GM06990 (cell line): ENCODE results near the gene SYDE2.

Experiments used
- DNase-seq: peaks from one replicate; pipeline ENCODE4 v3.0.0-alpha.2; 2011; ENCODE audit not compliant: insufficient read length; ENCODE audit errors: extremely low read depth
- H3K27me3 ChIP-seq: replicated peaks from 2 replicates; pipeline ENCODE4 v1.6.0; 2011; ENCODE audit warnings: low read length; ENCODE audit not compliant: control insufficient read depth, insufficient read depth
- H3K36me3 ChIP-seq: 2 replicates; pipeline ENCODE4 v1.5.1; 2011; ENCODE audit warnings: low read length; ENCODE audit not compliant: control insufficient read depth, insufficient read depth
- H3K4me3 ChIP-seq: replicated peaks from 2 replicates; pipeline ENCODE4 v1.5.1; 2011; ENCODE audit warnings: low read depth, mild to moderate bottlenecking, control low read depth, low read length
- TF ChIP-seq, protein P1 (sequence below): IDR thresholded peaks from 2 replicates; pipeline ENCODE4 v1.5.1; 2011; ENCODE audit warnings: low read length, control low read depth, mild to moderate bottlenecking, inconsistent platforms; ENCODE audit not compliant: insufficient read depth, poor library complexity, severe bottlenecking

The SYDE2 gene

GRCh38 chr1:85171721-85172120 lies 29.1 kb downstream of the SYDE2 start:
- H3K27me3 ChIP-seq, result no peaks in the 10 kb centered on the region
- no peak overlapping the region for H3K4me3 ChIP-seq
- no peaks in the 10 kb centered on the region for H3K36me3 ChIP-seq
- DNase-seq, result no peak
- TF ChIP-seq, protein P1, sequence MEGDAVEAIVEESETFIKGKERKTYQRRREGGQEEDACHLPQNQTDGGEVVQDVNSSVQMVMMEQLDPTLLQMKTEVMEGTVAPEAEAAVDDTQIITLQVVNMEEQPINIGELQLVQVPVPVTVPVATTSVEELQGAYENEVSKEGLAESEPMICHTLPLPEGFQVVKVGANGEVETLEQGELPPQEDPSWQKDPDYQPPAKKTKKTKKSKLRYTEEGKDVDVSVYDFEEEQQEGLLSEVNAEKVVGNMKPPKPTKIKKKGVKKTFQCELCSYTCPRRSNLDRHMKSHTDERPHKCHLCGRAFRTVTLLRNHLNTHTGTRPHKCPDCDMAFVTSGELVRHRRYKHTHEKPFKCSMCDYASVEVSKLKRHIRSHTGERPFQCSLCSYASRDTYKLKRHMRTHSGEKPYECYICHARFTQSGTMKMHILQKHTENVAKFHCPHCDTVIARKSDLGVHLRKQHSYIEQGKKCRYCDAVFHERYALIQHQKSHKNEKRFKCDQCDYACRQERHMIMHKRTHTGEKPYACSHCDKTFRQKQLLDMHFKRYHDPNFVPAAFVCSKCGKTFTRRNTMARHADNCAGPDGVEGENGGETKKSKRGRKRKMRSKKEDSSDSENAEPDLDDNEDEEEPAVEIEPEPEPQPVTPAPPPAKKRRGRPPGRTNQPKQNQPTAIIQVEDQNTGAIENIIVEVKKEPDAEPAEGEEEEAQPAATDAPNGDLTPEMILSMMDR, result no peak

GRCh38 chr1:85168884-85169283 lies 31.9 kb downstream of the SYDE2 start:
- Histone ChIP-seq H3K27me3 (no peaks in the 10 kb centered on the region), H3K36me3 (no peaks in the 10 kb centered on the region), H3K4me3 (no peak overlapping the region)
- TF ChIP-seq, protein P1, result no peak
- no peak for DNase-seq

GRCh38 chr1:85166351-85166750 lies 34.5 kb downstream of the SYDE2 start:
- TF ChIP-seq, protein P1, result no peak
- Histone ChIP-seq H3K4me3 (no peak overlapping the region), H3K36me3 (no peaks in the 10 kb centered on the region), H3K27me3 (no peaks in the 10 kb centered on the region)
- no peak for DNase-seq

DNA sequence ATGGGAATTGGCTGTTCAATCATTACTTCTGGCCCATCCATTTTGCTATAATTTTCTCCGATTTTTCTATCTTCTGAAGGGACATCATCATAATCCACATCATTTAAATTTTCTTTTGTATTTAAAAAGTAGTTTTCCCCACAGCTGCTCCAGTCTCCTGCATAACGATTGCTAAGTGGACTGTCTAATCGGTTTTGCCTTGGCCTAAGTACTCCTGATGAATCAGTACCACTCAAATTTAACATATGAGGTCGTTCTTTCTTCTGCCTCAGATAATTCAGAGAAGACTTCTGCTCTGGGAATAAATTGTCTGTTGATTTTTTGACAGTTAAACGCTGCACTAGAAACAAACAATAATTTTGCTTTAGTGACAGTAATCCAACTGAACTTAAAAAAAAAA lies 41.9 kb downstream of the SYDE2 start:
- TF ChIP-seq, protein P1, result no peak
- DNase-seq, result no peak
- H3K36me3 ChIP-seq, result no peaks in the 10 kb centered on the region

GRCh38 chr1:85157436-85157835 lies 43.4 kb downstream of the SYDE2 start:
- no peak for DNase-seq
- Histone ChIP-seq H3K27me3 (no peaks in the 10 kb centered on the region), H3K36me3 (no peaks in the 10 kb centered on the region), H3K4me3 (no peak overlapping the region)
- TF ChIP-seq, protein P1, result no peak

More for the DNA sequence above, 41.9 kb downstream of the SYDE2 start:
- H3K27me3 ChIP-seq, result no peaks in the 10 kb centered on the region
- no peak overlapping the region for H3K4me3 ChIP-seq
